ENCODE measurements around the gene ENGASE. TPM values are rescaled to one million over a fixed set of nuclear protein-coding genes. Genes with fewer than 3 reads are reported as not detected.

Gene ENGASE
- polyA plus RNA-seq, 1 of the 3 experiments (the other 2 are of a cell fraction): 30.1 TPM

- CTCF ChIA-PET: interaction anchor here (0.7 to 25.7 kb wide), 65 partner anchors 7 to 675 kb away, joined by 3 to 529 read pairs (median 6); partner anchors contain the start of genes C1QTNF1, ENGASE and LGALS3BP
- Histone ChIP-seq H3K9ac (no peak overlapping the region), H3K9me3 (no peaks in the 10 kb centered on the region), H3K27me3 (ENCODE audit: insufficient read depth) (no peaks in the 10 kb centered on the region), H4K20me1 (ENCODE audit: insufficient read depth) (no peaks in the 10 kb centered on the region), H3K4me2 (no peak overlapping the region), H3K79me2 (ENCODE audit: insufficient read depth) (no peaks in the 10 kb centered on the region), H3K27ac (ENCODE audit: low read depth in 2 of 2, low read length in 1 of 2) (peak overlapping the region in 1 of 2 experiments; percentile 67; a peak in 2 of 4 replicates), H3F3A (replicated peaks; ENCODE audit: insufficient read depth) (peaks cover 16% of the 10 kb centered on the region), H3K36me3 (replicated peaks in 1 of 2; ENCODE audit: control insufficient read depth in 1 of 2, insufficient read depth in 2 of 2, low read length in 1 of 2) (no peaks in the 10 kb centered on the region), H3K9me2 (no peaks in the 10 kb centered on the region), H3K4me3 (ENCODE audit: low read depth in 2 of 2, low read length in 1 of 2) (no peak overlapping the region), H3K4me1 (ENCODE audit: control insufficient read depth in 1 of 2, insufficient read depth in 2 of 2, low read depth in 1 of 2, low read length in 1 of 2) (peaks cover 0 to 23% of the 10 kb centered on the region in 2 experiments; a peak in 2 of 4 replicates), H2AFZ (ENCODE audit: low read depth) (no peak overlapping the region)
- 55% methylated on average over 25 of the region's 25 CpGs for WGBS (ENCODE audit: low lambda C conversion rate)
- peak; percentile 75 for DNase-seq
- POLR2A ChIA-PET: interaction anchor here (0.8 to 1.8 kb wide), 3 partner anchors 16 to 28 kb away, joined by 4 to 11 read pairs (median 6); partner anchors contain the start of gene ENGASE
- TF ChIP-seq RXRA (IDR thresholded peaks at IDR 0.05; ENCODE audit: borderline replicate concordance, low read depth) (no peak), CTCF (IDR thresholded peaks at IDR 0.05) (no peak; the same call in 1 of the 2 replicates), TEAD4 (IDR thresholded peaks at IDR 0.05; ENCODE audit: borderline replicate concordance, insufficient read depth) (no peak), EZH2phosphoT487 (IDR thresholded peaks at IDR 0.05; ENCODE audit: borderline replicate concordance, low read depth) (no peak), NFIC (IDR thresholded peaks at IDR 0.05; ENCODE audit: borderline replicate concordance) (no peak), GABPA (IDR thresholded peaks at IDR 0.05; ENCODE audit: low read depth) (no peak), MAX (IDR thresholded peaks at IDR 0.05; ENCODE audit: low read depth) (no peak), MXI1 (IDR thresholded peaks at IDR 0.05; ENCODE audit: low read depth, low read length) (no peak), RFX5 (IDR thresholded peaks at IDR 0.05; ENCODE audit: low read length) (0 out of 2 replicates have a peak, but pooled peaks have one; percentile 1), MEF2A (IDR thresholded peaks at IDR 0.05; ENCODE audit: borderline replicate concordance, low read depth) (no peak), FOXM1 (IDR thresholded peaks at IDR 0.05; ENCODE audit: low read depth) (no peak), GATA2 (CRISPR knock-in tag; IDR thresholded peaks at IDR 0.05) (peak; percentile 31), SIN3A (IDR thresholded peaks at IDR 0.05; ENCODE audit: borderline replicate concordance, low read depth, low read length) (no peak)
Measured at GRCh38 chr17:79046197-79046915, 28.3 kb upstream of the ENGASE start.

- ChIA-PET CTCF (interaction anchor here (0.7 to 25.7 kb wide), 14 partner anchors 13 to 368 kb away, joined by 3 to 529 read pairs (median 7); partner anchors contain the start of genes C1QTNF1 and ENGASE), POLR2A (interaction anchor here (1.8 kb wide), 1 partner anchor 28 kb away, joined by 6 read pairs; the partner anchor contains the start of gene ENGASE)
- H3K9me3 ChIP-seq: no peaks in the 10 kb centered on the region
- H3F3A ChIP-seq (replicated peaks; ENCODE audit: insufficient read depth): peaks cover 14% of the 10 kb centered on the region
- no peaks in the 10 kb centered on the region for H3K79me2 ChIP-seq (ENCODE audit: insufficient read depth)
- no peak overlapping the region for H3K9ac ChIP-seq
- H3K36me3 ChIP-seq (replicated peaks in 1 of 2; ENCODE audit: control insufficient read depth in 1 of 2, insufficient read depth in 2 of 2, low read length in 1 of 2): no peaks in the 10 kb centered on the region
- 59% methylated on average over 13 of the region's 15 CpGs for WGBS (ENCODE audit: low lambda C conversion rate)
- H3K27me3 ChIP-seq (ENCODE audit: insufficient read depth): no peaks in the 10 kb centered on the region
- no peaks in the 10 kb centered on the region for H3K9me2 ChIP-seq
- no peak overlapping the region for H2AFZ ChIP-seq (ENCODE audit: low read depth)
- no peak overlapping the region for H3K4me3 ChIP-seq (ENCODE audit: low read depth in 2 of 2, low read length in 1 of 2)
- peak overlapping the region in 1 of 2 experiments; percentile 67; a peak in 2 of 4 replicates for H3K27ac ChIP-seq (ENCODE audit: low read depth in 2 of 2, low read length in 1 of 2)
- no peak overlapping the region for H3K4me2 ChIP-seq
- no peaks in the 10 kb centered on the region for H4K20me1 ChIP-seq (ENCODE audit: insufficient read depth)
- DNase-seq: peak; percentile 92
- peaks cover 0 to 23% of the 10 kb centered on the region in 2 experiments; a peak in 2 of 4 replicates for H3K4me1 ChIP-seq (ENCODE audit: control insufficient read depth in 1 of 2, insufficient read depth in 2 of 2, low read depth in 1 of 2, low read length in 1 of 2)
- TF ChIP-seq ZBTB33 (IDR thresholded peaks at IDR 0.05; ENCODE audit: borderline replicate concordance, low read depth) (no peak), TCF12 (IDR thresholded peaks at IDR 0.05) (no peak), FOXJ3 (CRISPR knock-in tag; IDR thresholded peaks at IDR 0.05) (no peak), RCOR1 (IDR thresholded peaks at IDR 0.05; ENCODE audit: low read length) (peak; percentile 83), CHD2 (IDR thresholded peaks at IDR 0.05; ENCODE audit: low read length, partially characterized antibody) (peak; percentile 69), GATA2 (CRISPR knock-in tag; IDR thresholded peaks at IDR 0.05) (0 out of 2 replicates have a peak, but pooled peaks have one; percentile 40), YY1 (IDR thresholded peaks at IDR 0.05; ENCODE audit: low read depth) (no peak), MXI1 (IDR thresholded peaks at IDR 0.05; ENCODE audit: low read depth, low read length) (no peak), NFIC (IDR thresholded peaks at IDR 0.05; ENCODE audit: borderline replicate concordance) (no peak), RAD21 (IDR thresholded peaks at IDR 0.05; ENCODE audit: low read length) (no peak), IRF3 (IDR thresholded peaks at IDR 0.05; ENCODE audit: low read depth, low read length) (no peak), MEF2A (IDR thresholded peaks at IDR 0.05; ENCODE audit: borderline replicate concordance, low read depth) (no peak), EP300 (IDR thresholded peaks at IDR 0.05; ENCODE audit: borderline replicate concordance in 1 of 2, low read depth in 1 of 2, low read length in 1 of 2) (no peak)
Measured at GRCh38 chr17:79046916-79047280, 27.7 kb upstream of the ENGASE start.
